Stimulated activated CD4-positive, alpha-beta T cell treated with anti-CD3 and anti-CD28 coated beads, TNF-alpha, amount 100 ng/mL, for 24 hours (primary cell): ENCODE measurements around the gene MED27.
"Not testable (repeated sequence)": the region's sequence is repeated elsewhere in the genome, so short reads cannot be mapped to it uniquely, and the experiment has no call there.

Experiments
- DNase-seq, 3 experiments: peaks; one replicate each; pipeline ENCODE4 v3.0.0-alpha.2; 2020; ENCODE audit warnings: low read depth in 3 of 3

MED27 gene

GRCh38 chr9:131926360-131926922 is 153.2 kb downstream of the MED27 start:
- no peak for DNase-seq

GRCh38 chr9:131925677-131926177 is 153.9 kb downstream of the MED27 start:
- DNase-seq, result no peak

GRCh38 chr9:131923766-131924165 is 155.9 kb downstream of the MED27 start:
- DNase-seq, result no peak

- DNase-seq, result no peak
Measured at GRCh38 chr9:131923132-131923671, 156.5 kb downstream of the MED27 start.

GRCh38 chr9:131921635-131922034 is 158.0 kb downstream of the MED27 start:
- DNase-seq, result not testable (repeated sequence)

GRCh38 chr9:131919216-131919615 is 160.5 kb downstream of the MED27 start:
- no peak for DNase-seq

GRCh38 chr9:131918481-131918880 is 161.2 kb downstream of the MED27 start:
- DNase-seq, result no peak

GRCh38 chr9:131917009-131917408 is 162.7 kb downstream of the MED27 start:
- no peak for DNase-seq

GRCh38 chr9:131915181-131915580 is 164.5 kb downstream of the MED27 start:
- DNase-seq, result no peak

- DNase-seq, result no peak
Measured at GRCh38 chr9:131912671-131913070, 167.0 kb downstream of the MED27 start.

GRCh38 chr9:131912069-131912468 is 167.6 kb downstream of the MED27 start:
- no peak for DNase-seq

- DNase-seq, result no peak
Measured at GRCh38 chr9:131910572-131910971, 169.1 kb downstream of the MED27 start.

- DNase-seq, result no peak
Measured at GRCh38 chr9:131905144-131905543, 174.5 kb downstream of the MED27 start.

- DNase-seq, result no peak
Measured at GRCh38 chr9:131899296-131900228, 180.1 kb downstream of the MED27 start.

- no peak for DNase-seq
Measured at GRCh38 chr9:131892902-131893500, 186.7 kb downstream of the MED27 start.

GRCh38 chr9:131892162-131892707 is 187.4 kb downstream of the MED27 start:
- no peak for DNase-seq

- no peak for DNase-seq
Measured at GRCh38 chr9:131891598-131891997, 188.1 kb downstream of the MED27 start.

- DNase-seq, result no peak
Measured at GRCh38 chr9:131889437-131890251, 190.0 kb downstream of the MED27 start.

- DNase-seq, result no peak
Measured at GRCh38 chr9:131888923-131889322, 190.7 kb downstream of the MED27 start.

- DNase-seq, result no peak
Measured at GRCh38 chr9:131887680-131888079, 192.0 kb downstream of the MED27 start.

- DNase-seq, result no peak
Measured at GRCh38 chr9:131886826-131887225, 192.8 kb downstream of the MED27 start.
